ENCODE results near the gene PTGES3L. TPM values are rescaled to one million over a fixed set of nuclear protein-coding genes. Genes with fewer than 3 reads are reported as not detected.

The PTGES3L gene
- total and polyA plus RNA-seq, 2 of the 13 experiments (the other 11 are each of a cell fraction or from before 2014, with no cell fraction given): 1.2 to 2.9 TPM

DNA sequence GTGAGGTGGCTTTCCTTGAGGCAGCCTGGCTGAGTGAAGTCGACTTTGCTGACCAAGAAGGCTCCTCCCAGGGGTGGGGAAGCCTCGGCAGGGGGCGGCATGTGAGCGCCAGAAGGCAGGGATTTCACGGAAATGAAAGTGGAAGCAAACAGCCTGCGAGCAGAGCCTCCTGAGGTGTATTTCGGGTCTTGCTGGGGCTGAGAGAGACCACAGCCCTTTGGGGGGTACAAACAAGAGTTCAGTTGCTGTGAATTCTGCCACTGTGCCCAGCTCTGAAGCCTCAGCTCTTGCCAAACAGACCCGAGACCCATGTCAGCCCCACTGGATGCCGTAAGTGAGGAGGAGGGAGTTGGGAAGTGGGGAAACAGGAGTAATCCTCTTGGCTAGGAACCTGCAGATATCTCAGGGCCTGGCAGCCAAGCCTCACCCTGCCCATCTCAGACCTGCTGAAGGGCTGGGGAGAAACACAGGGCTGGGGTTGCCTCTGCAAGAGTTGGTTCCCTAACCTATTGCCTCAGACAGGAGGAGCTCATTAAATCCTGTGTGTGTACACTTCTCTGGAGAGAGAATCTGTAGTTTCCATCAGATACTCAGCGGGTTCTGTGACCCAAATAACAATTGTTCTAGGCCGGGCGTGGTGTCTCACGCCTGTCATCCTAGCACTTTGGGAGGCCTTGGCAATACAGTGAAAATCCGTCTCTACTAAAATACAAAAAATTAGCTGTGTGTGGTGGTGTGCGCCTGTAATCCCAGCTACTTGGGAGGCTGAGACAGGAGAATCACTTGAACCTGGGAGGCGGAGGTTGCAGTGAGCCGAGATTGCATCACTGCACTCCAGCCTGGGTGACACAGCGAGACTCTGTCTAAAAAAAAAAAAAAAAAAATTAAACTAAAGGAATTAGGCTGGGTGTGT, 27.0 kb upstream of the PTGES3L start, which contains the start of gene IFI35 (continued):
- no peak for TF ChIP-seq SIN3A (IDR thresholded peaks at IDR 0.05; ENCODE audit: borderline replicate concordance, low read depth, low read length)
- TF ChIP-seq, protein P1, sequence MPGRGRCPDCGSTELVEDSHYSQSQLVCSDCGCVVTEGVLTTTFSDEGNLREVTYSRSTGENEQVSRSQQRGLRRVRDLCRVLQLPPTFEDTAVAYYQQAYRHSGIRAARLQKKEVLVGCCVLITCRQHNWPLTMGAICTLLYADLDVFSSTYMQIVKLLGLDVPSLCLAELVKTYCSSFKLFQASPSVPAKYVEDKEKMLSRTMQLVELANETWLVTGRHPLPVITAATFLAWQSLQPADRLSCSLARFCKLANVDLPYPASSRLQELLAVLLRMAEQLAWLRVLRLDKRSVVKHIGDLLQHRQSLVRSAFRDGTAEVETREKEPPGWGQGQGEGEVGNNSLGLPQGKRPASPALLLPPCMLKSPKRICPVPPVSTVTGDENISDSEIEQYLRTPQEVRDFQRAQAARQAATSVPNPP (CRISPR knock-in tag; IDR thresholded peaks at IDR 0.05): no peak
- no peak for TF ChIP-seq TP53 (CRISPR knock-in tag; conservative IDR thresholded peaks at IDR 0.05)
- TF ChIP-seq CEBPB (IDR thresholded peaks at IDR 0.05; ENCODE audit: borderline replicate concordance, low read depth, low read length): no peak
- peak; percentile 57; the same call in 1 of the 2 replicates for TF ChIP-seq ZNF670 (CRISPR knock-in tag; IDR thresholded peaks at IDR 0.05; ENCODE audit: borderline replicate concordance)
- TF ChIP-seq JUN (CRISPR knock-in tag; IDR thresholded peaks at IDR 0.05): no peak
- TF ChIP-seq, protein P2, sequence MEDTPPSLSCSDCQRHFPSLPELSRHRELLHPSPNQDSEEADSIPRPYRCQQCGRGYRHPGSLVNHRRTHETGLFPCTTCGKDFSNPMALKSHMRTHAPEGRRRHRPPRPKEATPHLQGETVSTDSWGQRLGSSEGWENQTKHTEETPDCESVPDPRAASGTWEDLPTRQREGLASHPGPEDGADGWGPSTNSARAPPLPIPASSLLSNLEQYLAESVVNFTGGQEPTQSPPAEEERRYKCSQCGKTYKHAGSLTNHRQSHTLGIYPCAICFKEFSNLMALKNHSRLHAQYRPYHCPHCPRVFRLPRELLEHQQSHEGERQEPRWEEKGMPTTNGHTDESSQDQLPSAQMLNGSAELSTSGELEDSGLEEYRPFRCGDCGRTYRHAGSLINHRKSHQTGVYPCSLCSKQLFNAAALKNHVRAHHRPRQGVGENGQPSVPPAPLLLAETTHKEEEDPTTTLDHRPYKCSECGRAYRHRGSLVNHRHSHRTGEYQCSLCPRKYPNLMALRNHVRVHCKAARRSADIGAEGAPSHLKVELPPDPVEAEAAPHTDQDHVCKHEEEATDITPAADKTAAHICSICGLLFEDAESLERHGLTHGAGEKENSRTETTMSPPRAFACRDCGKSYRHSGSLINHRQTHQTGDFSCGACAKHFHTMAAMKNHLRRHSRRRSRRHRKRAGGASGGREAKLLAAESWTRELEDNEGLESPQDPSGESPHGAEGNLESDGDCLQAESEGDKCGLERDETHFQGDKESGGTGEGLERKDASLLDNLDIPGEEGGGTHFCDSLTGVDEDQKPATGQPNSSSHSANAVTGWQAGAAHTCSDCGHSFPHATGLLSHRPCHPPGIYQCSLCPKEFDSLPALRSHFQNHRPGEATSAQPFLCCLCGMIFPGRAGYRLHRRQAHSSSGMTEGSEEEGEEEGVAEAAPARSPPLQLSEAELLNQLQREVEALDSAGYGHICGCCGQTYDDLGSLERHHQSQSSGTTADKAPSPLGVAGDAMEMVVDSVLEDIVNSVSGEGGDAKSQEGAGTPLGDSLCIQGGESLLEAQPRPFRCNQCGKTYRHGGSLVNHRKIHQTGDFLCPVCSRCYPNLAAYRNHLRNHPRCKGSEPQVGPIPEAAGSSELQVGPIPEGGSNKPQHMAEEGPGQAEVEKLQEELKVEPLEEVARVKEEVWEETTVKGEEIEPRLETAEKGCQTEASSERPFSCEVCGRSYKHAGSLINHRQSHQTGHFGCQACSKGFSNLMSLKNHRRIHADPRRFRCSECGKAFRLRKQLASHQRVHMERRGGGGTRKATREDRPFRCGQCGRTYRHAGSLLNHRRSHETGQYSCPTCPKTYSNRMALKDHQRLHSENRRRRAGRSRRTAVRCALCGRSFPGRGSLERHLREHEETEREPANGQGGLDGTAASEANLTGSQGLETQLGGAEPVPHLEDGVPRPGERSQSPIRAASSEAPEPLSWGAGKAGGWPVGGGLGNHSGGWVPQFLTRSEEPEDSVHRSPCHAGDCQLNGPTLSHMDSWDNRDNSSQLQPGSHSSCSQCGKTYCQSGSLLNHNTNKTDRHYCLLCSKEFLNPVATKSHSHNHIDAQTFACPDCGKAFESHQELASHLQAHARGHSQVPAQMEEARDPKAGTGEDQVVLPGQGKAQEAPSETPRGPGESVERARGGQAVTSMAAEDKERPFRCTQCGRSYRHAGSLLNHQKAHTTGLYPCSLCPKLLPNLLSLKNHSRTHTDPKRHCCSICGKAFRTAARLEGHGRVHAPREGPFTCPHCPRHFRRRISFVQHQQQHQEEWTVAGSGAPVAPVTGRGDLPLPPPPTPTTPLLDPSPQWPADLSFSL (CRISPR knock-in tag; IDR thresholded peaks at IDR 0.05): no peak; the same call in 1 of the 2 replicates
- TF ChIP-seq FIP1L1 (IDR thresholded peaks at IDR 0.05; ENCODE audit: borderline replicate concordance, insufficient read depth, low read depth, low read length): no peak
- TF ChIP-seq NFRKB (IDR thresholded peaks at IDR 0.05): no peak
- no peak for TF ChIP-seq DNMT3B (CRISPR knock-in tag; conservative IDR thresholded peaks at IDR 0.05)
- TF ChIP-seq, protein P3, sequence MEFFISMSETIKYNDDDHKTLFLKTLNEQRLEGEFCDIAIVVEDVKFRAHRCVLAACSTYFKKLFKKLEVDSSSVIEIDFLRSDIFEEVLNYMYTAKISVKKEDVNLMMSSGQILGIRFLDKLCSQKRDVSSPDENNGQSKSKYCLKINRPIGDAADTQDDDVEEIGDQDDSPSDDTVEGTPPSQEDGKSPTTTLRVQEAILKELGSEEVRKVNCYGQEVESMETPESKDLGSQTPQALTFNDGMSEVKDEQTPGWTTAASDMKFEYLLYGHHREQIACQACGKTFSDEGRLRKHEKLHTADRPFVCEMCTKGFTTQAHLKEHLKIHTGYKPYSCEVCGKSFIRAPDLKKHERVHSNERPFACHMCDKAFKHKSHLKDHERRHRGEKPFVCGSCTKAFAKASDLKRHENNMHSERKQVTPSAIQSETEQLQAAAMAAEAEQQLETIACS (CRISPR knock-in tag; IDR thresholded peaks at IDR 0.05): no peak
- TF ChIP-seq SETDB1 (CRISPR knock-in tag; IDR thresholded peaks at IDR 0.05; ENCODE audit: borderline replicate concordance): no peak
- TF ChIP-seq ARNT (IDR thresholded peaks at IDR 0.05): no peak
- TF ChIP-seq, protein P4, sequence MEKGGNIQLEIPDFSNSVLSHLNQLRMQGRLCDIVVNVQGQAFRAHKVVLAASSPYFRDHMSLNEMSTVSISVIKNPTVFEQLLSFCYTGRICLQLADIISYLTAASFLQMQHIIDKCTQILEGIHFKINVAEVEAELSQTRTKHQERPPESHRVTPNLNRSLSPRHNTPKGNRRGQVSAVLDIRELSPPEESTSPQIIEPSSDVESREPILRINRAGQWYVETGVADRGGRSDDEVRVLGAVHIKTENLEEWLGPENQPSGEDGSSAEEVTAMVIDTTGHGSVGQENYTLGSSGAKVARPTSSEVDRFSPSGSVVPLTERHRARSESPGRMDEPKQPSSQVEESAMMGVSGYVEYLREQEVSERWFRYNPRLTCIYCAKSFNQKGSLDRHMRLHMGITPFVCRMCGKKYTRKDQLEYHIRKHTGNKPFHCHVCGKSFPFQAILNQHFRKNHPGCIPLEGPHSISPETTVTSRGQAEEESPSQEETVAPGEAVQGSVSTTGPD (CRISPR knock-in tag; IDR thresholded peaks at IDR 0.05): no peak
- 0 out of 2 replicates have a peak, but pooled peaks have one; percentile 60 for TF ChIP-seq DNMT1 (CRISPR knock-in tag; IDR thresholded peaks at IDR 0.05)
- TF ChIP-seq, protein P5, sequence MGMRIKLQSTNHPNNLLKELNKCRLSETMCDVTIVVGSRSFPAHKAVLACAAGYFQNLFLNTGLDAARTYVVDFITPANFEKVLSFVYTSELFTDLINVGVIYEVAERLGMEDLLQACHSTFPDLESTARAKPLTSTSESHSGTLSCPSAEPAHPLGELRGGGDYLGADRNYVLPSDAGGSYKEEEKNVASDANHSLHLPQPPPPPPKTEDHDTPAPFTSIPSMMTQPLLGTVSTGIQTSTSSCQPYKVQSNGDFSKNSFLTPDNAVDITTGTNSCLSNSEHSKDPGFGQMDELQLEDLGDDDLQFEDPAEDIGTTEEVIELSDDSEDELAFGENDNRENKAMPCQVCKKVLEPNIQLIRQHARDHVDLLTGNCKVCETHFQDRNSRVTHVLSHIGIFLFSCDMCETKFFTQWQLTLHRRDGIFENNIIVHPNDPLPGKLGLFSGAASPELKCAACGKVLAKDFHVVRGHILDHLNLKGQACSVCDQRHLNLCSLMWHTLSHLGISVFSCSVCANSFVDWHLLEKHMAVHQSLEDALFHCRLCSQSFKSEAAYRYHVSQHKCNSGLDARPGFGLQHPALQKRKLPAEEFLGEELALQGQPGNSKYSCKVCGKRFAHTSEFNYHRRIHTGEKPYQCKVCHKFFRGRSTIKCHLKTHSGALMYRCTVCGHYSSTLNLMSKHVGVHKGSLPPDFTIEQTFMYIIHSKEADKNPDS (CRISPR knock-in tag; IDR thresholded peaks at IDR 0.05): no peak

Data from HepG2 (cell line).